Measurements from ENCODE around the gene HNRNPLL. TPM values are rescaled to one million over a fixed set of nuclear protein-coding genes. Genes with fewer than 3 reads are reported as not detected.

HNRNPLL gene
- total and polyA plus RNA-seq, 2 of the 13 experiments (the other 11 are each of a cell fraction or from before 2014, with no cell fraction given) = 49.4 to 103 TPM

GRCh38 chr2:38620282-38620977 is 17.7 kb upstream of the HNRNPLL start (continued):
- TF ChIP-seq ZNF512B (CRISPR knock-in tag; IDR thresholded peaks at IDR 0.05; ENCODE audit: borderline replicate concordance) (no peak), ZFP37 (CRISPR knock-in tag; IDR thresholded peaks at IDR 0.05; ENCODE audit: borderline replicate concordance) (no peak), PRDM15 (CRISPR knock-in tag; IDR thresholded peaks at IDR 0.05) (no peak), HNRNPLL (IDR thresholded peaks at IDR 0.05; ENCODE audit: low read depth, low read length, poor library complexity, severe bottlenecking) (no peak), SNAI1 (CRISPR knock-in tag; IDR thresholded peaks at IDR 0.05; ENCODE audit: borderline replicate concordance) (no peak), ZNF329 (CRISPR knock-in tag; IDR thresholded peaks at IDR 0.05; ENCODE audit: low read depth) (no peak), ZSCAN20 (CRISPR knock-in tag; IDR thresholded peaks at IDR 0.05; ENCODE audit: borderline replicate concordance) (no peak), RFXAP (CRISPR knock-in tag; IDR thresholded peaks at IDR 0.05; ENCODE audit: borderline replicate concordance) (no peak), NR2F6 (IDR thresholded peaks at IDR 0.05) (no peak), NR2F6 (CRISPR knock-in tag; IDR thresholded peaks at IDR 0.05) (no peak), GABPB1 (CRISPR knock-in tag; IDR thresholded peaks at IDR 0.05) (no peak), RORA (CRISPR knock-in tag; IDR thresholded peaks at IDR 0.05) (no peak), MXD4 (CRISPR knock-in tag; IDR thresholded peaks at IDR 0.05) (no peak), THAP11 (CRISPR knock-in tag; IDR thresholded peaks at IDR 0.05) (no peak), ZNF646 (CRISPR knock-in tag; IDR thresholded peaks at IDR 0.05) (no peak), PHF21A (CRISPR knock-in tag; IDR thresholded peaks at IDR 0.05) (no peak), ZNF292 (CRISPR knock-in tag; IDR thresholded peaks at IDR 0.05; ENCODE audit: borderline replicate concordance, low read depth) (no peak)
